Measurements from ENCODE around the gene KIAA0930.
A peak's percentile ranks its signal among the peaks of the same experiment; 100 is the strongest.
"Not testable (repeated sequence)": the region's sequence is repeated elsewhere in the genome, so short reads cannot be mapped to it uniquely, and the experiment has no call there.

Gene KIAA0930

DNA sequence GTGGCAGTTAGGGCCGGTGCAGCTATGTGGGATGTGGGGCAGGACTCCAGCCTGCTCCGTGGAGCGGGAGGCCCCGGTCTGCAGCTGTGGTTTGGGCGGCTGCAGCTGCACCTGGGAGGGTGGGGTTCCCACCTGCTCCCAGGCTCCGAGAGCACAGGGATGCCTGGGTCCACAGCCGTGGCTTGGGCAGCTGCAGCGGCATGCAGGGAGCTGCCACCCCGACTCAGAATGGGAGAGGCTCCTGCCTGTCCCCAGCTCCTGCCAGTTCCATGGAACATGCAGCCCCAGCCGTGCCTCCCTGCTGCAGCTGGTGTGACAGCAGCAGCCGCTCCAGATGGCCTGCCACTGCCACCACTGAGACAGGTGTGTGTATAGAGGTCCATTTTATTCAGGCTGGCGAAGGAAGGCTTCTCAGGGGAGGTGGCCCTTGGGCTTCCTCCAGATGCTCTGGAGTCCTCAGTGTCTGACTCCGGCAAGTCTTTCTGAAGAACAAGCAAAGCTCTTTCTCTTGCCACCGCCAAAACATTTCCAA lies 22.3 kb upstream of the KIAA0930 start:
- no peak overlapping the region for H3K4me3 ChIP-seq (ENCODE audit: low read depth in 1 of 2, low read length in 2 of 2)
- H3K36me3 ChIP-seq (ENCODE audit: control insufficient read depth in 1 of 2, insufficient read depth in 2 of 2, low read length in 2 of 2): no peaks in the 10 kb centered on the region
- H3K27me3 ChIP-seq (ENCODE audit: control insufficient read depth in 1 of 2, insufficient read depth in 2 of 2, low read length in 2 of 2): no peaks in the 10 kb centered on the region
- H3K4me1 ChIP-seq (ENCODE audit: control insufficient read depth in 1 of 2, insufficient read depth in 2 of 2, low read length in 2 of 2): peaks cover 22 to 30% of the 10 kb centered on the region in 2 donors
- H3K9me3 ChIP-seq (ENCODE audit: control insufficient read depth in 1 of 2, low read length in 2 of 2): no peaks in the 10 kb centered on the region
- peak overlapping the region; percentile 32 for H3K27ac ChIP-seq (ENCODE audit: low read depth, low read length)
- no peak overlapping the region for H3K9ac ChIP-seq (ENCODE audit: low read depth in 1 of 2, low read length in 2 of 2)

DNA sequence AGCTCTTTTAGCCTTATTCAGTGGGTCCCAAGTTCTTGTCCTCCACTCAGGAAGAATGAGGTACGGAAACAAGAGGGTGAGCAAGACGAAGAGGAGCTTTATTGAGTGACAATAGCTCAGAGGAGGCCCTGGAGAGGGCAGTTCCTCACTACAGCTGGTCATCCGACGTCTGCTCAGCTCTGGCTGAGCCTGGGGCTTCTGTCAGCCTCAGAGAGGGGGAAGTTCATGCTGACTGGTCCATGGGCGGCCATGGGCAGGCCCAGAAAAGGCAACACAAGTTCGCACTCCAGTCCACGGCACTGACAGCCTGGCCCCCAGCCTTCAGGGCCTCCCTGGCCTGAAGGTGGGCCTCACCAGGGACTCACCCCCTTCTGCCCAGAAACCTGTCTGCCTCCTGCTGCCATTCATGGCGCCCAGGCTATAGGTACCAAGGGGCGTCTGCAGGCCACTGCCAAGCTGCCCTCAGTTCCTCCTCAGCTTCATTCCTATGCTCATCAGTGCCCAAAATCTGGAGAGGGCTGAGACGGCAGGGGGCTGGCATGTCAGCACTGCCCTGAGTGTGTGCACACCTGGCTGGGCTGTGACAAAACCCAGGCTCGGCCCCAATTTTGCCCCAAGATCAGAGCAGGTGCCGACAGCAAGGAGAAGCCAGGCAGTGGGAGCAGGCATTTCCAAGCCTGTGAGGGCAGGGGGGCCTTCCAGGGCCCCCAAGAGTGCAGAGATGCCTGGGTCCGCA lies 21.7 kb upstream of the KIAA0930 start:
- H3K4me1 ChIP-seq (ENCODE audit: control insufficient read depth in 1 of 2, insufficient read depth in 2 of 2, low read length in 2 of 2): peaks cover 22 to 30% of the 10 kb centered on the region in 2 donors
- H3K27me3 ChIP-seq (ENCODE audit: control insufficient read depth in 1 of 2, insufficient read depth in 2 of 2, low read length in 2 of 2): no peaks in the 10 kb centered on the region
- no peak overlapping the region for H3K4me3 ChIP-seq (ENCODE audit: low read depth in 1 of 2, low read length in 2 of 2)
- no peaks in the 10 kb centered on the region for H3K9me3 ChIP-seq (ENCODE audit: control insufficient read depth in 1 of 2, low read length in 2 of 2)
- H3K9ac ChIP-seq (ENCODE audit: low read depth in 1 of 2, low read length in 2 of 2): no peak overlapping the region
- no peaks in the 10 kb centered on the region for H3K36me3 ChIP-seq (ENCODE audit: control insufficient read depth in 1 of 2, insufficient read depth in 2 of 2, low read length in 2 of 2)
- H3K27ac ChIP-seq (ENCODE audit: low read depth, low read length): no peak overlapping the region

DNA sequence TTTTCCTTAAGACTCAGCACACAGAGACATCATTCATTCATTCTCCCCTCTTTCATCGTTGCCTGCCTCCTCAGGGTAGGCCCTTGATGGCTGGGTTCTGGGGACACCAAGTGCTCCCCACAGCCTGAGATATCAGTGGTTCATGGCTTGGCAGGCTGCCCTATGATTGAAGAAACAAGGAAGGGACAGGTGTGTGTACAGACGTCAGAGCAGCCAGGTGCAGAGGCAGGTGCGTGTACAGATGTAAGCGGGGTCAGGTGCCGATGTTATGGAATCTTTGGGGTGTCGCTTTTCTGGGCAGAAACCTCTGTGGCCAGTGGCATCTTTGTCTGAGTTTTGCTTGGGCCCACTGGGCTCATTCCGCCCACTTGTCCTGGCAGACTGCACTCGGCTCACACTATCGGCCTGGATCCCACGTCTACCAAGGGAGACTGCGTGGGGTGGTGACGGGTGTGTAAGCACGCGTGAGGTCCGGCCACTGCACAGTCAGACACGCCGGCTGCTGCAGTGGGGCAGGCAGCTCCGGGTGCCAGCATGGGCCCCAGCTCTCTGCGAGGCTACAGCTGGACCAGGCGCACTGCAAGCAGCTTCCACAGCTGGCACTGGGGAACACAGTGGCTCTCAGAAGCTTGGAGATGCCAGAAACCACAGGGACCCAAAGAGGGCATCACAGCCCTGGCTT lies 20.9 kb upstream of the KIAA0930 start:
- Histone ChIP-seq H3K36me3 (ENCODE audit: control insufficient read depth in 1 of 2, insufficient read depth in 2 of 2, low read length in 2 of 2) (no peaks in the 10 kb centered on the region), H3K4me1 (ENCODE audit: control insufficient read depth in 1 of 2, insufficient read depth in 2 of 2, low read length in 2 of 2) (peaks cover 22 to 30% of the 10 kb centered on the region in 2 donors), H3K4me3 (ENCODE audit: low read depth in 1 of 2, low read length in 2 of 2) (no peak overlapping the region), H3K27me3 (ENCODE audit: control insufficient read depth in 1 of 2, insufficient read depth in 2 of 2, low read length in 2 of 2) (no peaks in the 10 kb centered on the region), H3K27ac (ENCODE audit: low read depth, low read length) (no peak overlapping the region), H3K9ac (ENCODE audit: low read depth in 1 of 2, low read length in 2 of 2) (no peak overlapping the region), H3K9me3 (ENCODE audit: control insufficient read depth in 1 of 2, low read length in 2 of 2) (no peaks in the 10 kb centered on the region)

DNA sequence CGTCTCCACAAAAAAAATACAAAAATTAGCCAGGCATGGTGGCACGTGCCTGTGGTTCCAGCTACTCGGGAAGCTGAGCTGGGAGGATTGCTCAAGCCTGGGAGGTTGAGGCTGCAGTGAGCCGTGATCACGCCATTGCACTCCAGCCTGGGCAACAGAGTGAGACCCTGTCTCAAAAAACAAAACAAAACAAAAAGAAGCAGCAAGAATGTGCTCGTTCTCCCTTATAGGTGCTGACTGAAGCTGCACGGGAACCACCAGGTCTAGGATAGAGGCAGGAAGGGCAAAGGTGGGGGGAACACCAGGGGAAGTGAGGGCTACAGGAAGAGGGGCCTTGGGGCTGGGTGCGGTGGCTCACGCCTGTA lies 19.7 kb upstream of the KIAA0930 start:
- H3K4me1 ChIP-seq (ENCODE audit: control insufficient read depth in 1 of 2, insufficient read depth in 2 of 2, low read length in 2 of 2): peaks cover 22 to 30% of the 10 kb centered on the region in 2 donors
- not testable (repeated sequence) for H3K4me3 ChIP-seq (ENCODE audit: low read depth in 1 of 2, low read length in 2 of 2); H3K9me3 ChIP-seq (ENCODE audit: control insufficient read depth in 1 of 2, low read length in 2 of 2); H3K36me3 ChIP-seq (ENCODE audit: control insufficient read depth in 1 of 2, insufficient read depth in 2 of 2, low read length in 2 of 2); H3K9ac ChIP-seq (ENCODE audit: low read depth in 1 of 2, low read length in 2 of 2); H3K27me3 ChIP-seq (ENCODE audit: control insufficient read depth in 1 of 2, insufficient read depth in 2 of 2, low read length in 2 of 2); H3K27ac ChIP-seq (ENCODE audit: low read depth, low read length)

DNA sequence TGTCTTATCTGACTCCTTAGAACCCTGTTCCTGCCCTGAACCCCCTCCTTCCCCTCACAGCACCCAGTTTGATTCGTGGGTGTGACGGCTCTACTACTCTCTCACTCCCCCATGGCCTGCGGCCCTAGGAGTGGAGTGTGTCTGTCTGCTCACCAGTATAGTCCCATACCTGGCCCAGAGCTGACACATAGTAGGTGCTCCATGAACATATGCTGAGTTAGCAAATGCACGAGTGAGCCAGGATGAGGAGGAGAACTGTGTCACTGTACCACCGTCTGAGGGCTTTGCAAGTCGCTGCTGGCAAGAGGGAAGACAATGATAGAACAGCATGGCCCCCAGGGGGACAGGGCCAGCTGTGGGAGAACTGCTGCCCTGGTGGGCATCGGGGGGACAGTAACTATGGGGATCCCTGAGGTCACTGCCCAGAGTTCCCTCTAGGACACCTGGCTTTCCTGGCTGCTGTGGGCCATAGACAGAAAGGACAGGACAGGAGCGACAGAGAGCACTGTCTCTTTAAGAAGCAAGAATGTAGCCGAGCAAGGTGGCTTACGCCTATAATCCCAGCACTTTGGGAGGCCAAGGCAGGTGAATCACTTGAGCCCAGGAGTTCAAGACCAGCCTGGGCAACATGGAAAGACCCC lies 19.2 kb upstream of the KIAA0930 start:
- no peaks in the 10 kb centered on the region for H3K36me3 ChIP-seq (ENCODE audit: control insufficient read depth in 1 of 2, insufficient read depth in 2 of 2, low read length in 2 of 2)
- no peak overlapping the region for H3K27ac ChIP-seq (ENCODE audit: low read depth, low read length)
- no peak overlapping the region for H3K4me3 ChIP-seq (ENCODE audit: low read depth in 1 of 2, low read length in 2 of 2)
- no peaks in the 10 kb centered on the region for H3K27me3 ChIP-seq (ENCODE audit: control insufficient read depth in 1 of 2, insufficient read depth in 2 of 2, low read length in 2 of 2)
- peaks cover 22 to 30% of the 10 kb centered on the region in 2 donors for H3K4me1 ChIP-seq (ENCODE audit: control insufficient read depth in 1 of 2, insufficient read depth in 2 of 2, low read length in 2 of 2)
- H3K9me3 ChIP-seq (ENCODE audit: control insufficient read depth in 1 of 2, low read length in 2 of 2): no peaks in the 10 kb centered on the region
- H3K9ac ChIP-seq (ENCODE audit: low read depth in 1 of 2, low read length in 2 of 2): no peak overlapping the region

DNA sequence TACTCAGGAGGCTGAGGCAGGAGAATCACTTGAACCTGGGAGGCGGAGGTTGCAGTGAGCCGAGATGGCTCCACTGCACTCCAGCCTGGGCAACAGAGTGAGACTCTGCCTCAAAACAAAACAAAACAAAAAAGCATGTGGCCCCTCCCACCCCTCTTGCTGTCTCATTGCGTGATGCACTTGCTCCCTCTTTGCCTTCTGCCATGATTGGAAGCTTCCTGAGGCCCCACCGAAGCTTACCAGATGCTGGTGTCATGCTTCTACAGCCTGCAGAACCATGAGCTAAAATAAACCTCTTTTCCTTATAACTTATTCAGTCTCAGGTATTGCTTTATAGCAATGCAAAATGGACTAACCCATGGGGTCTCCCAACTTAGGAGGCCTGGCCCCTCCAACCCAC lies 17.2 kb upstream of the KIAA0930 start:
- not testable (repeated sequence) for H3K4me3 ChIP-seq (ENCODE audit: low read depth in 1 of 2, low read length in 2 of 2); H3K9ac ChIP-seq (ENCODE audit: low read depth in 1 of 2, low read length in 2 of 2); H3K36me3 ChIP-seq (ENCODE audit: control insufficient read depth in 1 of 2, insufficient read depth in 2 of 2, low read length in 2 of 2); H3K9me3 ChIP-seq (ENCODE audit: control insufficient read depth in 1 of 2, low read length in 2 of 2); H3K27me3 ChIP-seq (ENCODE audit: control insufficient read depth in 1 of 2, insufficient read depth in 2 of 2, low read length in 2 of 2); H3K27ac ChIP-seq (ENCODE audit: low read depth, low read length)
- peaks cover 9 to 19% of the 10 kb centered on the region in 2 donors for H3K4me1 ChIP-seq (ENCODE audit: control insufficient read depth in 1 of 2, insufficient read depth in 2 of 2, low read length in 2 of 2)

DNA sequence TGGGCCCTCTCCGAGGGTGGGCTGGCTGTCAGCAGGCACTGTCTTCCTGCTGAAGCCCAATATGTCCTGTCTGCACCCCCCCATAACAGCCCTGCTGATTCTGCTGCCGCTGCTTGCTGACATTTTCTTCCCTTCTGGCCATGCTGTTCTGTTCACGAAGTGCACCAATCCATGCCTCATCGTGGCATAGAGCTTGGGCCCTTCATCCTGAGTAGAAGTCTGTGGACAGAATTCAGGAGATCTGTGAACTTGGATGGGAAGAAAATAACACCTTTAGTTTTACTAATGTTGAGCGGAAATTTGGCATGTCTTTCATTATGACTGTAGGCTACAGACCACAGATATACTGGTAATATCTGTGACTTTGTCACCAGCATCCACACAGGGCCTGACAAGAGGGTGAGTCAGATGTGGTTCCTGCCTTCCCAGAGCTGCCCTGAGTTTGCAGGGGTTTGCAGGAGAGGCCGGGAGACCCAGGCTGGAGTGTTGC lies 14.1 kb upstream of the KIAA0930 start:
- H3K4me1 ChIP-seq (ENCODE audit: control insufficient read depth in 1 of 2, insufficient read depth in 2 of 2, low read length in 2 of 2): no peaks in the 10 kb centered on the region
- H3K27me3 ChIP-seq (ENCODE audit: control insufficient read depth in 1 of 2, insufficient read depth in 2 of 2, low read length in 2 of 2): no peaks in the 10 kb centered on the region
- H3K4me3 ChIP-seq (ENCODE audit: low read depth in 1 of 2, low read length in 2 of 2): no peak overlapping the region
- H3K9ac ChIP-seq (ENCODE audit: low read depth in 1 of 2, low read length in 2 of 2): peak overlapping the region in 1 of 2 donors; percentile 12
- H3K36me3 ChIP-seq (ENCODE audit: control insufficient read depth in 1 of 2, insufficient read depth in 2 of 2, low read length in 2 of 2): no peaks in the 10 kb centered on the region
- no peaks in the 10 kb centered on the region for H3K9me3 ChIP-seq (ENCODE audit: control insufficient read depth in 1 of 2, low read length in 2 of 2)
- no peak overlapping the region for H3K27ac ChIP-seq (ENCODE audit: low read depth, low read length)

DNA sequence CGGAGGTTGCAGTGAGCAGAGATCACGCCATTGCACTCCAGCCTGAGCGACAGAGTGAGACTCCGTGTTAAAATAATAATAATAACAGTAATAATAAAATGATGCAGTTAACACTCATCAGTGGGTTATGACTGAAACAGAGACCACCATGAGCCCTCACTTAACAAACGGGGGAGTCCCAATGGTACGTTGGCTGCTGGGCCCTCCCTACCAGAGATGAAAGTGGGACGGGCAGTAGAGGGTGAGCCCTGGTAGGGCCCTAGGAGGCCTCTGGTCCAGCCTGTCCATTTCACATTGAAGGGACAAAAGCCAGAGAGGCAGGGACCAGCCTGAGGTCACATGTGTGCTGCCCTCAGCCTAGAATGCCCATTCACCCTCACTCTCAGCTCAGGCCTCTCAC lies 13.7 kb upstream of the KIAA0930 start:
- no peaks in the 10 kb centered on the region for H3K9me3 ChIP-seq (ENCODE audit: control insufficient read depth in 1 of 2, low read length in 2 of 2)
- peak overlapping the region in 1 of 2 donors; percentile 12 for H3K9ac ChIP-seq (ENCODE audit: low read depth in 1 of 2, low read length in 2 of 2)
- no peak overlapping the region for H3K4me3 ChIP-seq (ENCODE audit: low read depth in 1 of 2, low read length in 2 of 2)
- H3K27me3 ChIP-seq (ENCODE audit: control insufficient read depth in 1 of 2, insufficient read depth in 2 of 2, low read length in 2 of 2): no peaks in the 10 kb centered on the region
- H3K4me1 ChIP-seq (ENCODE audit: control insufficient read depth in 1 of 2, insufficient read depth in 2 of 2, low read length in 2 of 2): peaks cover 0 to under 1% of the 10 kb centered on the region in 2 donors
- H3K27ac ChIP-seq (ENCODE audit: low read depth, low read length): no peak overlapping the region
- H3K36me3 ChIP-seq (ENCODE audit: control insufficient read depth in 1 of 2, insufficient read depth in 2 of 2, low read length in 2 of 2): no peaks in the 10 kb centered on the region

DNA sequence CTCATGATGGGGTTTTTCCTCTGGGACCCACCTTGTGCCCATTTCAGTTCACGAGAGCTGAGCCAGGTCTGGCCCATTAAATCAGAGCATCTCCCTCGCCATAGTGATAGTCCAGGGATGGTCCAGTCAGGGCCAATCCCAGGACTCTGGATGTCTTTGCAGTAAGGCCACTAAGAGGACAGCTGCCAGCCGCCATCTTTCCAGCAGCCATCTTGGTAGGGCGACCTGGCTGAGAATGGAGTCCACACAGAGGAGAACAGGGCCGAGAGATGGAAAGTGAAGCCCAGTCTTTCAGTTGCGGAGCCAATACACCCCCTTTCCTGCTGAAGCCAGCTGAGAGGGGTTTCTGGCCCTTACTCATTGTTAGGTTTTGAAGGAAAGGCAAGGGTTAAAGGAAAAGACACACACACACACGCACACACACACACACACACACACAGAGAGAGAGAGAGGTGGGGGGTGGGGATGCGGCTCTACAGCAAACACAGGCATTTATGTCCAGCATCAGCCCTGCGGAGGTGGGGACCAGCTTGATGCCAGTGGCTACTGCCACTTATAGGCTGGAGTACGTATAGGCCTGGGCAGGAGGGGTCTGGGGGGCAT lies 12.4 kb upstream of the KIAA0930 start:
- Histone ChIP-seq H3K27me3 (ENCODE audit: control insufficient read depth in 1 of 2, insufficient read depth in 2 of 2, low read length in 2 of 2) (no peaks in the 10 kb centered on the region), H3K4me1 (ENCODE audit: control insufficient read depth in 1 of 2, insufficient read depth in 2 of 2, low read length in 2 of 2) (peaks cover 8 to 12% of the 10 kb centered on the region in 2 donors), H3K27ac (ENCODE audit: low read depth, low read length) (no peak overlapping the region), H3K9me3 (ENCODE audit: control insufficient read depth in 1 of 2, low read length in 2 of 2) (no peaks in the 10 kb centered on the region), H3K4me3 (ENCODE audit: low read depth in 1 of 2, low read length in 2 of 2) (no peak overlapping the region), H3K36me3 (ENCODE audit: control insufficient read depth in 1 of 2, insufficient read depth in 2 of 2, low read length in 2 of 2) (no peaks in the 10 kb centered on the region), H3K9ac (ENCODE audit: low read depth in 1 of 2, low read length in 2 of 2) (no peak overlapping the region)

DNA sequence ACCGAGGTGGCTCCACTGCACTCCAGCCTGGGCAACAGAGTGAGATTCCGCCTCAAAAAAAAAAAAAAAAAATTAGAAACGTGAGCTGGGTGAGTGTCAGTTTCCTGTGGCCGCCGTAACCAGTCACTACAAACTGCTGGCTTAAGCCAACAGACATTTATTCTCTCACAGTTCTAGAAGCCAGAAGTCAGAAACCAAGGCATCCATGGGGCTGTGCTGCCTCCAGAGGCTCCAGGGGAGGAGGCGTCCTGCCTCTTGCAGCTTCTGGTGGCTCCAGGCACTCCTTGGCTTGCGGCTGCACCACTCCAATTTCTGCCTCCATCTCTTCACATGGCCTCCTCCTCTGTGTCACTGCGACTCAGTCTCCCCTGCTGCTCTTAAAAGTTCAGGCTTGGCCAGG lies 11.1 kb upstream of the KIAA0930 start:
- no peak overlapping the region for H3K4me3 ChIP-seq (ENCODE audit: low read depth in 1 of 2, low read length in 2 of 2)
- peaks cover 11 to 23% of the 10 kb centered on the region in 2 donors for H3K4me1 ChIP-seq (ENCODE audit: control insufficient read depth in 1 of 2, insufficient read depth in 2 of 2, low read length in 2 of 2)
- no peaks in the 10 kb centered on the region for H3K36me3 ChIP-seq (ENCODE audit: control insufficient read depth in 1 of 2, insufficient read depth in 2 of 2, low read length in 2 of 2)
- H3K27ac ChIP-seq (ENCODE audit: low read depth, low read length): no peak overlapping the region
- H3K27me3 ChIP-seq (ENCODE audit: control insufficient read depth in 1 of 2, insufficient read depth in 2 of 2, low read length in 2 of 2): no peaks in the 10 kb centered on the region
- no peak overlapping the region for H3K9ac ChIP-seq (ENCODE audit: low read depth in 1 of 2, low read length in 2 of 2)
- no peaks in the 10 kb centered on the region for H3K9me3 ChIP-seq (ENCODE audit: control insufficient read depth in 1 of 2, low read length in 2 of 2)
